ENCODE measurements around the gene CHCHD3.
"Not testable (repeated sequence)": the region's sequence is repeated elsewhere in the genome, so short reads cannot be mapped to it uniquely, and the experiment has no call there.

CHCHD3 gene

DNA sequence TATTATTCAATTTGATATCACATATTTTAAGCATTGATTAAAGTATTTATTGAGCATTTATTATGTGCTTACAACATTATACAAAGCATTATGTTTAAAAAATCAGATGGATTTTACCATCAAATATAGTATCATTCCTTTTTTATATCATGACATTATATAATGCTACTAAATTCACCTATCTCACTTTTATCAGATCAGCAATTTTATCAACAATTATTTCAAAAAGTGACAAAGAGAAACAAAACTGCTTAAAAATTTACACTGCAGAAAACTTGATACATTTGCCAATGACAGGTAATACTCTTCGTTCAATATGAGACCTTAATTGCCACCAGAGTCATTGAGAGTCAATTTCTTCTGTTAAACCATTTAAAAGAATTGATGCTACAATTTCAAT, 82.0 kb downstream of the CHCHD3 start:
- DNase-seq = no peak

DNA sequence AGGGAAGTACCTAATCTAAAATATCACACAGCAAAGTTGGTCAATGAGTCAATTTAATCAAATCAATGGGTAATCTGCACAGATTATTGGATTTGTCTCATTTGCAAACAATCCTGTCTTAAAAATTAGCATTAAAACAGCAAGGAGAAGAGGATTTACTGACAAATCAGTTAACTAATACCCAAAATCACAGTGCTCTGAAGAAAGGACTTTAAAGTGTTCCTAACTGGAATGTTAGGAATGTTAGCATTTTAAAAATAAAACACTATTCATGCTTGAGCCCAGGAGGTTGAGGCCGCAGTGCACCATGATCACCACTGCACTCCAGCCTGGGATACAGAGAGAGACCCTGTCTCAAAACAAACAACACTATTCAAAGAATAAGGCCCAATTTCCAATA, 83.1 kb downstream of the CHCHD3 start:
- no peak for DNase-seq

DNA sequence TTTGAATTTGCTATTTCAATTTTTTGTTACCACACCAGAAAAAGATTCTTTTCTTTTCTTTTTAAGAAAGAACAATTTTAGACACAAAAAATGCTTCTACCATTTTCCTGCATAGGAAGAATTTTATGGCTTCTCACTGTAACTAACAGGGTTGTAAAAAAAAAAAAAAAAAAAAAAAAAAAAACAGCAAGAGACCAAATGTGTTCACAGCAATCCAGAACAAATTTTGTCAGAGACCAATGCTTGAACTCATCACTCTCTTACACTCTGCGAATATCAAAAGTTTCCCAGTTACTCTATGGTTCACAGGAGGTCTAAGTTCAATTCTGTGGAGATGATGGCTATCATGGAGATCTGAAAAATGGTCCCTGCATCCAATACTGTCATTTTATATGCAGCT, 84.4 kb downstream of the CHCHD3 start:
- DNase-seq = no peak

DNA sequence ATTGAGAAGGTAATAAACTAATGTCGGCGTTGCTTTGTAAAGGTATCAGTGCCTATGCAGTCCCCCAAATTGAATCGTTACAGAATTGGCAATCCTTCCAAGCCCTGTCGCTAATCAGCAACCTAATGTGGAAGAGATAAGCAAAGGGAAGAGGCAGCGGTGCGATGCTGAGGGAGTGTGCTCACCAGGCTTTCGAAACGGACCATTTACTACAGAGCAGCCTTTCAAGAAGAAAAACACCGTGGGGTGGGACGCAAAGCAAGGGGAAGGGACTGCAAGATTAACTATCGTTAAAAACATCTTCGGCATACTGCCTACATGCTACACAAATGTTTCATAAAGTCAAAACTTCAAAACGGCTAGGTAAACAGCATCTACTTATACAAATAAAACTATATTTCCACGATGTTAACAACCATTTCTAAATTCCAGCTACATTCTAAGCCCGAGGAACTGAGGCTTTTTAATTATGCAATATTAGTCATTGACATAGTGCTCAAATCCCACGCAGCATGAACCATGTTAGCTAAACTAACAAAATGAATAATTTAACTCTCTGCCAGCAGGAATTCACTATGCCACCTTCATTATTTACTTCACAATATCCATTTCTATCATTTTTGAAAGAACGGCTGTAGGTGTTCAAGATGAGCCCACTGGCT, 85.2 kb downstream of the CHCHD3 start:
- no peak for DNase-seq

DNA sequence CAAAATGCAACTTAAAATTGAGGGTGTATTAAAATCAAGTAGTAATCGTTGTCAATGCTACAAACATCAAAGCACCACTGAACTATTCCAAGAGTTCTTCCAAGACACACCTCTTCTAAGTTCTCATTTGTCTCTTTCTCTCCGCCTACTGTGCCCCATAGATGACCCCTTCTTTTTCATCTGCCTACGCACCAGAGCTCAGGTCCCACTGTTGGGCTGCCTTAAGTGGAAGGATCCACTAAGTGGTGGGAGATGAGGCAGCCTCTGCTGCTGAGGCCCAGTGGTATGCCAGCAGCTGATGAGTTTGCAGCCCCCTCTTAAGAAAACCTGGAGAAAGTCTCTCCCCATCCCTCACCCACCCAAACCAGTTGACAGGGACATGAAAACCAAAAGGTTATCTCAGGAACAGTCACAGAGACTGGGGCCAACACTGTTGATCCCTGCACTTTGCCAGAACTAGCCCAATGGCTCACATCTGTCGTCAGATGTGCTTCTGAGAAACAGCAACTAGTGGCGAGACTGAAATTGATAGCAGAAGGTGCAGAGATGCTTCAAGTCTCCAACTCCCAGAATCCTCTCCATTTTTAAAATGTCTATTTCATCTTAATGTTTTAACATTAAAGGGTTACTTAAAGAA, 88.4 kb downstream of the CHCHD3 start:
- no peak for DNase-seq

DNA sequence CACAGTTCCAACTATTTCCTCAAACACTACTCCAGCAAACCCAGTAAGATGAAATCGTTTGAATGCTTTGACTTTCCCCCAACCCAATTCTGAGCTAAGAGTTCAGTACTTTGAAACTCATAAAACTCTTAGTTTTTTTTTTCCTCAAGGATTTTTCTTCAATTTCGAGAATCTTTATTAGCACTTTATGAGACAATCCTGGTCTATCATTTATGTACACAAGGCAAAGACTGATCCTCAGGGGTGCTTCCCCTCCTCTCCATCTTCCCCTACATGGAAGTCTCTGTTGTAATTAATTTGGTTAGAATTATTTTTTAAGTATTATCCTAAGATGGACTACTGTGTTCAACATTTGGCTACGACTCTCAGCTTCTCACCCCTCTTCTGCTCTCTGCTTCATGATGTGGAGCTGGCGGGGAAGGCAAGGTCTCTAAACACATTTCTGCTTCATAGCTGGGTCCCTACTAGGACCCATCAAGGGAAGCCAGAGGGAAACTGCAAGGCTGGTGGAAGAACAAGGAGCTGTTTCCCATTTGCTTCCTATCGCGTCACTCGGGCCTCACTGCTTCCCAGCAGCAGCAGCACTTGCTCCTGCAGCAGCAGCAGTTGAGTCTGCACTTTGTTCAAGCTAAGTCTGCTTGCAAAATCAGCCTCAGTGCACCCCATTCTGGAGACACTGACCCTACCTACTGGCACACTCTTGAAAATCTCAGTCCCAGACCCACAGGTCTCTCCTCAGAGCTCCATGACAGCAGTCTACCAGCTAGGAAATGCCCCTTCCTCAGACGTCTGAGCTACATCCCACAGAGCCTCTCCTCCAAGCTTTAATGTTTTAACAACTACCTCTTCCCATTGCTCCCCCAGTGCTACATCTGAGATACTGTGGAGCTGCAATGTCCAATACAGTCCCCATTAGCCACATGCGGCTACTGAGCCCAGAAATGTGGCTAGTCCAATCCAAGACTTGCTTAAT, 90.0 kb downstream of the CHCHD3 start:
- DNase-seq = no peak

DNA sequence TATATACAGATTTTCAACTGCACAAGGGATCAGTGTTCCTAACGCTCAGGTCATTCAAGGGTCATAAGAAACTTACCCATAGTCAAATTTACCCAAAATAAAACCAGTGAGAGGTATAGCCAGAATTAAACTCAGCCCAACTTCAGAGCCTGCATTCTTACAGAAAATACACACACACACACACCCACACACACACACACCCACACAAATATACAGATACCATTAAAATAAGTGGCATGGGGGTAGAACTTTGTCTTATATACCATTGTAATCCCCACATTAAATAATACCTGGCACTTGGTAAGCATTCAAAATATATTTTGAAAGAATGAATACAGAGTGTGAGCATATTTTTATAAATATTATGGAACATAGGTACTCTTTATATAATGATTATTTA, 93.8 kb downstream of the CHCHD3 start:
- no peak for DNase-seq

DNA sequence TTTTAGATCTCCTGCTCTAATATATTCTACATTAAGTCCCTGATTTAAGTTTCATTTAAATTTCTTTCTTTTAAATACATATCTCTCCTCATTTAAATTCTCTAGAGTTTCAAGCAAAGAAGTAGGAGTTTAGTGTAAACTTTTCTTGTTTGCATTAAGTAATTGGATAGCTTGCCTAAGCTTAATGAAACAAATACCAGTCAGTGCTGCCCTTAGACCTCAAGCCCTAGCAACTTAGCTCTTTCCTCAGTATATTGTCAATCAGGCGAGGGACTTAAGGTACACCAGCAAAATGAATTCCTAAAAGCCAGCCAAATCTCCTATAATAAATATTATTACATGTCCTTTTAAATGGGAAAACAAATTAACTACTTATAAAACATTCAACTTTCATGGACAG, 101.5 kb downstream of the CHCHD3 start:
- no peak for DNase-seq

DNA sequence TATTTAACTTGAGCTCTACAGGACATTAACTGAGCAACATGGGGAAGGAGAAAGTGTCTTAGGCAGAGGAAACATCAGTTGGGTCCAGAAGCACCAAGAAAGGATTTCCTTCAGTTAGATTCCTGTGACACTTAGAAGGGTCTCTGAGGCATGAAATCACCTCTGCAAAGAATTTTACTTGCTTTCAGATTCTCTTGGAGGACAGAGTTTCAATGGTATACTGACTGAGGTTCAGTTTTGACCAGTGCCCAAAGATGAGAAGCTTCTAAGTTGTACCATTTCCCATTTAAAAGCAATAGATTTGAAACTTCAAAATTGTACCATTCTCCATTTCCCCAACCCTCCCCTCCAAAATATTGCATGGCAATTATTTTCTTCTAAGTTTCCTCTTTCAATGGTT, 102.4 kb downstream of the CHCHD3 start:
- no peak for DNase-seq

DNA sequence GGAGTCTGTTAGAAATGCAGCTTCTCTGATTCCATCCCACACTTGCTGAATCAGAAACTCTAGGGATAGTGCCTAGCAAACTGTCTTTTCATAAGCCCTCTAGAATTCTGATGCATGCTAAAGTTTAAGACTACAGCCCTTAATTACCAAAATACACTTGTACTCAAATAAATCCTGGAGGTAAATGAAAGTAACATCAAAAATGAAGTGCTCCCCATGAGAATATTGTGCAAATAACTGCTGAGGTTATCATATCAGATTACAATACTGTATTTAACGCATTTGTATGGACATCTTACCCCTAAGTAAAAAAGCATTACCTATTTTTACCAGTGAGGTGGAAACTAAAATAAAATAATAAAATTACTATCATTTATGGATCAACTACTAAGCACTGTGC, 104.7 kb downstream of the CHCHD3 start:
- DNase-seq = no peak

DNA sequence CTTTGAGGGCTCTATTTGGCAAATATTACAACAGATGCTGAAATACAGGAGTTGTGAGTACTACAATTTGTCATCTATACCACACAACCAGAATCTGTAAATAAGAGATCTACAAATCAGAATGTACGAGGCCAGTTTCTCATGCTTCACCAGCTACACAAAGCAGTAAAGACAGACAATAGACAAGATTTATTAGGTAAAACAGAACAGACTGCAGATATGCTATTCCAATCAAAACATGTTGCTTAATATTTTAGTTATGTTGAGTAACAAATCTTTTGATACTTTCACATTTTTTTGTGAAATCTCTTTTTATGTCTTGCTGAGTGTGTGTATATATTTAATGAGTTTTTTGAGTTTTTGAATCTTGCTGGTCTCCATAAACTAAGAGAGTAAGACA, 109.1 kb downstream of the CHCHD3 start:
- no peak for DNase-seq

DNA sequence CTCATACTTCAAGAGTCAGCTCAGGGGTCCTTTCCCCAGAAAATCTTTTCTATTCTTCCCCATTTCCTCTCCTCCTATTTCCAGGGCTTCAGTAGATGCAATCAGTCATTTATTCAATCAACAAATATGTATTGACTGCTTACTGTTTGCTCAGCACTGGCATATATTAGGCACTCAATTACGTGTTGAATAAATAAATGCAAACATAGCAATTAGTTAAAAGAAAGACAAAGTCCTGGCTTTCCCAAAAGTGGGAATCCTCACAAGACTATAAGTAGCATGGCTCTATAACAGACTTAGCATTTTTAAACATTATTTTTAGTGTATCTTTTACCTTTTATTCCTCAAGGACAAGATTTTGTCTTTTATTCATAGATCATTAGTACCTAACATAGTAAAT, 111.6 kb downstream of the CHCHD3 start:
- DNase-seq = no peak

DNA sequence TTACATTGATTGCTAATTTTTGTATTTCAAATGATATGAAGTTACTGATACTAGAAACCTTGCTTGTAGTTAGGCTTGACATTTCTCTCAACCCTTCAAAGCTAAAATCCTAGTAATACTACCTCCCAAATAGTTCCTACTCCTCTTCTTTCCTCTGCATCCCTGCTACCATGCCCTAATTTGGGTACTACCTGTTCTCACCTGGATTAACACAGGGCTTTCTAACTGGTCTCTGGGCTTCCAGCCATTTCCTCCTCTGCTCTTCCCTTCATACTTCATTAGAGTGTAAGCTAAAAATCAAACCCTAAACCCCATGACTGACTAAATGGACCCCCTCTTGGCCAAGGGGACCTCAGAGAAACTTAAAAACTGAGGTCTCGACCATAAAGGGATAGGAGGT, 112.4 kb downstream of the CHCHD3 start:
- DNase-seq = no peak

DNA sequence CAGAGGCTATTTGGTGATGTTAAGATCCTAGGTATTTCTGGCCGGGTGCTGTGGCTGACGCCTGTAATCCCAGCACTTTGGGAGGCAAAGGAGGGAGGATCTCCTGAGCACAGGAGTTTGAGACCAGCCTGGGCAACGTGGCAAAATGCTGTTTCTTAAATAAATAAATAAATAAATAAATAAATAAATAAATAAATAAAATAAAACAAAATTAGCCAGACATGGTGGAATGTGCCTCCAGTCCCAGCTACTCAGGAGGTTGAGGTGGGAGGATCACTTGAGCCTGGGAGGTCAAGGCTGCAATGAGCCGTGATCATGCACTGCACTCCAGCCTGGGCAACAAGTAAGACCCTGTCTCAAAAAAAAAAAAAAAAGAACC, 114.4 kb downstream of the CHCHD3 start:
- DNase-seq = not testable (repeated sequence)

DNA sequence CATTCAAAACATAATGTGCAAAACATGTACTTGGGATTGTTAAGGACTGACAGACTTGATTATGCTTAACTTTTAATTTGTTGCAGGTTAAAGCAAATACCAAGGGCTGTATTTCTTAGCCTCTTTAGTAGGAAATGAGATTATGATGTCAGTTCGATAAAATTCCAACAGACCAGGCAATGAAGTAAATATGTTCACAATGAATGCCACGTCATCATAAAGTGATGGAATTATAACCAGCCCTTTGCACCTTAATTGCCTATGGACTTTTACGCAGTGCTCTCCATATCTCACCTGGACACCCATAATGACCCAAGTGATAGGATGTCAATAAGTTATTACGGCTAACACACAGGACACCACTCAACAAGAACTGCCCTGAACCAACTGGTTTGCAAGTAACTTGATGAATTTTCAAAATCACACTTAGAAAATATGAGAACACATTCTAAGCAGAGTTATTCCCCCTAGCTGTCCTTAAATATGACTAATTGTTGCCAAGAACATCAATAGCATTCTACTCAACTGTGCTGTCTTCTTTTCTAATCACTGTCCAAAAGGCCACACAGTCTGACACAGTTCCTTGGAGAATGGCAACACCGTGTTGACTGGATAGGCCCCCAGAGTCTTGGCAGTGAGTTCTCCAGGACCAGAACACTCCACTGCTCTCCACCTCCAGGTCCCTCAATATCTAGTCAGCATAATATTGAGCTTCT, 115.0 kb downstream of the CHCHD3 start:
- no peak for DNase-seq

DNA sequence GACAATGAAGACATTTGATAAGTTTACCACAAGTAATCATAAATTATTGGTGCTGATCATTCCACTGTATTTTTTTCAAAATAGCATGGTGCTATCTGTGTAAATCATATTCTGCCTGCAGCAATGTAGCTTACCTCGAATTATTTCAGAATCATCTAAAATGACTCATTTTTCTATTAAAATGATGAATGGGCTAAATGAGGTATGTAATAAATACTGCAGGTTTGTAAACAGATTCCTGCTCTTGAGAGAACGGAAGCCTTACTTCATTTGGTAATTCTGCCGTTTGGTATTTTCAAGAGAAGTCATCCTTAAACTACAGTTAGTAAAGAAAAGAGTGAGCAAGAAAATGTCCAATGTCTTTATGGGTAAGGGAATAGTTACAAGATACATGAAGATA, 115.9 kb downstream of the CHCHD3 start:
- no peak for DNase-seq

DNA sequence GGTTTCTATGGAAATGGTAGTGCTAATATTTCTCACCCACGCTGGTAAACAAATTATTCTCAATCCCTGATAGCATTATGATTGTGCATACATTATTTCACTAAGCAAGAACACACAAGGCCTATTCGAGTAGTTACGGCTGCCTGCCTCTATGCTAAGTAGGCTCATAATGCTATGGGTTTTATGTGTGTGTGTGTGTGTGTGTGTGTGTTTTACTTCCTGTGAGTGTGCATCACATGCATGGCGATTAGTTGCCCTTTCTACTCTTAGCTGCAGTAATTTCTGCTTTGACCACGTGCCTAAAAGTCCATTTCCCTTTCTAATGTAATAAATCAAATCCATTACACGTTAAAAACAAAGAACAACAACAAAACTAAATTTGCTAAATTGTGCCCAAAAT, 117.0 kb downstream of the CHCHD3 start:
- DNase-seq = no peak

DNA sequence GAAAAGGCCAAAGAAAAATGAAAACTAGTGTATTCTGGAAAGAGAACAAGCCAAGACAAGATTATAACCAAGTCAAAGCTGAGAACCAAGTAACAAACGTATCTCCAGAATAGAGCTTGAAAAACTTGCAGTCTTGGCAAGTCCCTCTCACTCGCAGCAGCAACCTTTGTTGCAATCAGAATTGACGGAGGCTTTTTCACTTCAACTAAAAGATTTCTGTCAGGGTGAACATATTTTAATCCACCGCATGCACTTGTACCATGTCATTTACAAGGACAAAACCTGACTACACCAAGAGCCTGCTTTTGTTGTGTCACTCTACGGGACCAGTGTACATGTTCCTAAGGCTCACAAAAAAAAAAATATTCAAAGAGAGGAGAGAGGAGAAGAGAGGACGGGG, 122.0 kb downstream of the CHCHD3 start:
- no peak for DNase-seq

DNA sequence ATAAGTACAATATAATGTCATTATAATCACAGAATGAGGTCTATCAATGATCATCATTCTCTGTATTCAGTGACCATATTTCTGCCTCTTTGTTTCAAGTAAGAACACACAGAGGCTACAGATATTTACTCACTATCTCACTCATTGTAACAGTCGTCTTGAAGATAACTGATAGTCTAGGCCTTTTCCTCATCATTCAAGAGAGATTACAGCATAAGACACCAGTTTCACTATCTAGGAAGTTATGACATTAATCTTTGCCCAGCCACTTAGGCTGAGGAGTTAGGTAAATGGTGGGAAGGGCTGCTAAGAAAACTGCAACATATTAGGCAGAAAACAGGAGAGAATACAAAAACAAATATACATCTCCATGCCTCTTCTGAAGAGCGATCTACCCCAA, 125.3 kb downstream of the CHCHD3 start:
- no peak for DNase-seq

DNA sequence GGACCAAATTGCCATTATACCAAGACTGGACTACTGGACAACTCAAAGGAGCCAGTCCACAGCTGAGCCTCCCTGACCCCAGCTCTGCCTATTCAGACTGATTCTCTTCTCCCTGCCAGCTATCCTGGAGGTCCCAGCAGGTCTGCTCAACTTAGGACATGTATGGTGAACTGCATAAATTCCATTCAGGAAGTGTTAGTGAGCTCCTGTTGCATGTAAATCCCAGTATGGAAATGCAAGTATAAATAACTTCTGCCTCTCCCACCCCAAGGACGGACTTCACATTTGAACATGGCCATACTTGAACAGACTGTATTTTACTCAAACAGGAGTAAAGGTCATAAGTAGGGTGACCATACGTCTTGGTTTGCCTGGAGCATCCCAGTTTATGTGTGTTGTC, 128.4 kb downstream of the CHCHD3 start:
- DNase-seq = no peak

DNA sequence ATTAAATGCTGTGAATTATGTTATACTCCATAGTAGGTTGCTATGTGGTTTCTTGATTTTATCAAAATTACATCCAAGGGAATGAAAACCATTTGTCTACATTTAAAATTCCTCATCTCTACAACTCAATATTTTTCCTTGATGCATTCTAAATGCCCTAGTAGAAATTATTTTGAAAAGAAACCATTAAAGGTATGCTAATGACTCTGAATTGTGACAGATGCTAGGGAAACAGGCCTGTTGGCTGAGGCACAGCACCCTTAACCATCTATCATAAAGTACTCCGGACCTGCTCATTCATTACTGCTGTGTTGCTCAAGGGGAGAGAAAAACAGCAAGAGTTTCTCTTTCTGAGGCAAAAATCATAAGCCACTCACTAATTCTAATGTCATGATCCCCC, 131.2 kb downstream of the CHCHD3 start:
- DNase-seq = no peak

DNA sequence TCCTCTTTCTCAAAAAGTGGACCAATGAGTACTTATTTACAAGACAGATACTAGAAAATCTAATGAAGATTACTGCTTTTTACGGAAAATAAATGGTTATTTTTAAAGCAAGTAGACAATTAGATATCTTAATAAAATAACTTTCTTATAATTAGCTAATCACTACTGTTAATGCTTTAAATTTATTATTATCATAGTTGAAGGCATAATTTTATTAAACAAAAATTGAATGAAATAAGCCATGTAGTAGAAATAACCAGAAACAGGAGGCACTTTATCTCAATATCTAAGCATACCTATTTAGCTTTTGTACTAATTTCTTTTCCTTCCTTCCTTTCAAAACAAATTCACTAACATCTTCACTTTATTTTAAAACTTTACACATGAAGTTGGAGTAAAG, 134.9 kb downstream of the CHCHD3 start:
- no peak for DNase-seq

DNA sequence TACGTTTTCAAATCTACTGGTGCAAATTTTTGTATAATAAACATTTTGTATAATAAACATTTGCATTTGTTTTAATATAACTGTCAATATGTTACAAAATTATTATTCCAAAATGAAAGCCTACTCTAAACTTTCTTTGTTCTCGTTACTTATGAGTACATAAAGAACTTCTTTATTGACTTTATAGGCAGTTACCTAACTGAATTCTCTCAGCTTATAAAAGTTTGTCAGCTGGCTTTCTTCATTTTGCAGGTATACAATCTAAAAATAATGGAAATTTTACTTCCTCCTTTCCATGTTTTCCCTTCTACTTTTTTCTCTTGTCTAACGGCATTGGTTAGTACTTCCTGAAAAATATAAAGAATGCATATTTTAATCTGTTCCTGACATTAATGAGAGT, 137.1 kb downstream of the CHCHD3 start:
- DNase-seq = no peak

Measured in stimulated activated CD4-positive, alpha-beta T cell treated with anti-CD3 and anti-CD28 coated beads, Interleukin-1b, Interleukin-23, amount 100 ng/mL, for 48 hours (primary cell).